Fibroblast of lung (primary cell): ENCODE data around the gene TNS1.

Source experiments
- CTCF ChIP-seq, 2 donors: IDR thresholded peaks in 1 of 2; conservative IDR thresholded peaks in 1 of 2; 1 replicate in 1 of 2; 2 replicates in 1 of 2; pipeline ENCODE4 v1.5.1; 2011 to 2012; ENCODE audit warnings: low read length in 2 of 2, control low read depth in 1 of 2, inconsistent platforms in 1 of 2, low read depth in 1 of 2, mild to moderate bottlenecking in 1 of 2
- EZH2 ChIP-seq: IDR thresholded peaks from 2 replicates; pipeline ENCODE4 v1.5.1; 2012; ENCODE audit warnings: low read length, control low read depth, mild to moderate bottlenecking; ENCODE audit errors: missing control alignments

DNA sequence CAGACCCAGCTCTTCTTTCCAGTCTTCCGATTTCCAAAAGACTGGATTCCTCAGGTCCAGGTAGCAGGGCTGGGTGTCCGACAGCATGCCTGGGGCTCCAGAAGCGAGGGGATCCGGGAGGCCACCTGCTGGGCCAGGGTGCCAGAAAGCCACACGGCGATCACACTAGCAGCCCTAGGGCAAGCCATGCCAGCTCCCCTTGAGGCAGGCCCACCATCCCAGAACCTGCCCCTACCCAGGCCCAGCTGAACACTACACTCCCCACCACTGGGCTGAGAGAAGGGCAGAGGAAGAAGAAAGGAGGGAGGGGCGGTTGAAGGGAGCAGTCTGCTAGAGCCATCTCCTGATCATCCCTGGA, 163.1 kb downstream of the TNS1 start:
- no peak for TF ChIP-seq CTCF (conservative IDR thresholded peaks at IDR 0.05 in 1 of 2, IDR thresholded peaks at IDR 0.05 in 1 of 2; ENCODE audit: low read depth in 1 of 2, low read length in 2 of 2)
- no peak for TF ChIP-seq EZH2
